Measurements from ENCODE around the gene OSBPL10.

DNA sequence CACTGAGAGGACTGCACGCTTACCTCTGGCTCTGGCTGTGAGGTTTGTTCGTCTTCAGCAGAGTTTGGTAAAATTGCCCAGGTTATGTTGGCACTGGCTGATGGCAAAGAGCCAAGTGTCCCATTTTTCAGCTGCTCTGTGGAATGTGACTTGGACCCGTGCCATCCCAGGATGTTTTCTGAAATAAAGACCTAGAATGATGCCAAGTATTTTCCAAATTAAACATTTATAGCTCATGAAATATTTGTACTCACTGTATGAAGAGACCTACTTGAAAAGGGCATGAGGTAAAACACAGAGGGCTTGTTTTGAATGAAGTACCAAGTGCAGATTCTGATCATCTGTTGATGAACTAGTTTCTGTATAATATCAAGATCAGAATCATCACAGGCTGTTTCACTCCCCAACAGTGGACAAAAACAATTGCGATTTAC lies 247.8 kb downstream of the OSBPL10 start:
- TF ChIP-seq CTCF (IDR thresholded peaks at IDR 0.05; ENCODE audit: control extremely low read depth in 1 of 3, insufficient read depth in 1 of 3, low read depth in 1 of 3, low read length in 3 of 3) = no peak
- TF ChIP-seq ZNF274 (IDR thresholded peaks at IDR 0.05; ENCODE audit: borderline replicate concordance, extremely low read depth, low read length) = no peak
- no peak for TF ChIP-seq CEBPB (IDR thresholded peaks at IDR 0.05; ENCODE audit: low read depth, low read length)
- no peak for TF ChIP-seq GABPA (IDR thresholded peaks at IDR 0.05; ENCODE audit: borderline replicate concordance, insufficient read depth, low read length)
- TF ChIP-seq BRCA1 (IDR thresholded peaks at IDR 0.05; ENCODE audit: low read depth, low read length) = no peak
- no peak for TF ChIP-seq YY1 (IDR thresholded peaks at IDR 0.05; ENCODE audit: low read depth, low read length)
- TF ChIP-seq NRF1 (IDR thresholded peaks at IDR 0.05; ENCODE audit: low read depth, low read length) = no peak
